ENCODE measurements around the gene SYT8.

The SYT8 gene

DNA sequence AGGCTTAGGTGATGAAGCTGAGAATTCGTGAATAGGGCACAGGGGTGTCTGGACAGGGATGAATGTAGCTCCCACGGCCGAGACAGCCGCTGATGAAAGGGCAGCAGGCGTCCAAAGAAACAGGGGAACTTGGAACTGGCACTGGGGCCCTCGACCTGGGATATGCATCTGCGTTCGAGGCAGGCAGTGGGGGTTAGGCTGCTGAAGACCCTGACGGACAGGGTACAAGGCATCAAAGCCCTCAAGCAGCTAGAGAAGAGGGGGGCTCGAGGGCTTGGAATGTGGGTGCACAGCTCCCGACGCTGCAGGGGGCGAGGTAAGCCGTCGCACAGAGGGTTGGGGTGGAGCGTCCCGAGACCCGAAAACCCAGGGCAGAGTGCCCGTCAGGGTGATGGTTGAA, 6.9 kb upstream of the SYT8 start:
- no peak overlapping the region for H3K27ac ChIP-seq (ENCODE audit: extremely low read depth, low read depth, low read length)
- H3K9me3 ChIP-seq (ENCODE audit: control insufficient read depth, insufficient read depth, low read depth, low read length): no peaks in the 10 kb centered on the region
- ChIA-PET POLR2A (no interaction called here), CTCF (interaction anchor here (0.7 to 8.2 kb wide), 7 partner anchors 54 to 324 kb away, joined by 3 to 261 read pairs (median 3); no protein-coding TSS in a partner anchor)
- no peaks in the 10 kb centered on the region for H3K4me1 ChIP-seq (ENCODE audit: control insufficient read depth, insufficient read depth, low read length)
- no peaks in the 10 kb centered on the region for H3K36me3 ChIP-seq (ENCODE audit: control insufficient read depth in 2 of 2, insufficient read depth in 1 of 2, low read length in 2 of 2)
- no peak overlapping the region for H3K4me3 ChIP-seq (ENCODE audit: low read depth, low read length)
- TF ChIP-seq ZNF10 (tag by site-specific recombination; IDR thresholded peaks at IDR 0.05) (no peak), ZNF473 (tag by site-specific recombination; IDR thresholded peaks at IDR 0.05) (no peak), MYNN (tag by site-specific recombination; IDR thresholded peaks at IDR 0.05; ENCODE audit: borderline replicate concordance) (no peak), ZNF248 (tag by site-specific recombination; IDR thresholded peaks at IDR 0.05) (no peak), ZNF621 (tag by site-specific recombination; IDR thresholded peaks at IDR 0.05) (no peak), GFI1B (tag by site-specific recombination; IDR thresholded peaks at IDR 0.05) (no peak), ZNF2 (tag by site-specific recombination; IDR thresholded peaks at IDR 0.05) (no peak), ZNF544 (tag by site-specific recombination; IDR thresholded peaks at IDR 0.05) (no peak), ZNF341 (tag by site-specific recombination; IDR thresholded peaks at IDR 0.05; ENCODE audit: low read depth) (no peak), ZNF433 (tag by site-specific recombination; IDR thresholded peaks at IDR 0.05; ENCODE audit: low read depth) (no peak)
- TF ChIP-seq, protein P1, sequence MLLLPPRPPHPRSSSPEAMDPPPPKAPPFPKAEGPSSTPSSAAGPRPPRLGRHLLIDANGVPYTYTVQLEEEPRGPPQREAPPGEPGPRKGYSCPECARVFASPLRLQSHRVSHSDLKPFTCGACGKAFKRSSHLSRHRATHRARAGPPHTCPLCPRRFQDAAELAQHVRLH (tag by site-specific recombination; IDR thresholded peaks at IDR 0.05): no peak
- TF ChIP-seq, protein P2, sequence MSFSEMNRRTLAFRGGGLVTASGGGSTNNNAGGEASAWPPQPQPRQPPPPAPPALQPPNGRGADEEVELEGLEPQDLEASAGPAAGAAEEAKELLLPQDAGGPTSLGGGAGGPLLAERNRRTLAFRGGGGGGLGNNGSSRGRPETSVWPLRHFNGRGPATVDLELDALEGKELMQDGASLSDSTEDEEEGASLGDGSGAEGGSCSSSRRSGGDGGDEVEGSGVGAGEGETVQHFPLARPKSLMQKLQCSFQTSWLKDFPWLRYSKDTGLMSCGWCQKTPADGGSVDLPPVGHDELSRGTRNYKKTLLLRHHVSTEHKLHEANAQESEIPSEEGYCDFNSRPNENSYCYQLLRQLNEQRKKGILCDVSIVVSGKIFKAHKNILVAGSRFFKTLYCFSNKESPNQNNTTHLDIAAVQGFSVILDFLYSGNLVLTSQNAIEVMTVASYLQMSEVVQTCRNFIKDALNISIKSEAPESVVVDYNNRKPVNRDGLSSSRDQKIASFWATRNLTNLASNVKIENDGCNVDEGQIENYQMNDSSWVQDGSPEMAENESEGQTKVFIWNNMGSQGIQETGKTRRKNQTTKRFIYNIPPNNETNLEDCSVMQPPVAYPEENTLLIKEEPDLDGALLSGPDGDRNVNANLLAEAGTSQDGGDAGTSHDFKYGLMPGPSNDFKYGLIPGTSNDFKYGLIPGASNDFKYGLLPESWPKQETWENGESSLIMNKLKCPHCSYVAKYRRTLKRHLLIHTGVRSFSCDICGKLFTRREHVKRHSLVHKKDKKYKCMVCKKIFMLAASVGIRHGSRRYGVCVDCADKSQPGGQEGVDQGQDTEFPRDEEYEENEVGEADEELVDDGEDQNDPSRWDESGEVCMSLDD (tag by site-specific recombination; IDR thresholded peaks at IDR 0.05): no peak
- TF ChIP-seq, protein P3, sequence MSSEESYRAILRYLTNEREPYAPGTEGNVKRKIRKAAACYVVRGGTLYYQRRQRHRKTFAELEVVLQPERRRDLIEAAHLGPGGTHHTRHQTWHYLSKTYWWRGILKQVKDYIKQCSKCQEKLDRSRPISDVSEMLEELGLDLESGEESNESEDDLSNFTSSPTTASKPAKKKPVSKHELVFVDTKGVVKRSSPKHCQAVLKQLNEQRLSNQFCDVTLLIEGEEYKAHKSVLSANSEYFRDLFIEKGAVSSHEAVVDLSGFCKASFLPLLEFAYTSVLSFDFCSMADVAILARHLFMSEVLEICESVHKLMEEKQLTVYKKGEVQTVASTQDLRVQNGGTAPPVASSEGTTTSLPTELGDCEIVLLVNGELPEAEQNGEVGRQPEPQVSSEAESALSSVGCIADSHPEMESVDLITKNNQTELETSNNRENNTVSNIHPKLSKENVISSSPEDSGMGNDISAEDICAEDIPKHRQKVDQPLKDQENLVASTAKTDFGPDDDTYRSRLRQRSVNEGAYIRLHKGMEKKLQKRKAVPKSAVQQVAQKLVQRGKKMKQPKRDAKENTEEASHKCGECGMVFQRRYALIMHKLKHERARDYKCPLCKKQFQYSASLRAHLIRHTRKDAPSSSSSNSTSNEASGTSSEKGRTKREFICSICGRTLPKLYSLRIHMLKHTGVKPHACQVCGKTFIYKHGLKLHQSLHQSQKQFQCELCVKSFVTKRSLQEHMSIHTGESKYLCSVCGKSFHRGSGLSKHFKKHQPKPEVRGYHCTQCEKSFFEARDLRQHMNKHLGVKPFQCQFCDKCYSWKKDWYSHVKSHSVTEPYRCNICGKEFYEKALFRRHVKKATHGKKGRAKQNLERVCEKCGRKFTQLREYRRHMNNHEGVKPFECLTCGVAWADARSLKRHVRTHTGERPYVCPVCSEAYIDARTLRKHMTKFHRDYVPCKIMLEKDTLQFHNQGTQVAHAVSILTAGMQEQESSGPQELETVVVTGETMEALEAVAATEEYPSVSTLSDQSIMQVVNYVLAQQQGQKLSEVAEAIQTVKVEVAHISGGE (tag by site-specific recombination; conservative IDR thresholded peaks at IDR 0.05; ENCODE audit: low read depth): no peak
- TF ChIP-seq, protein P4, sequence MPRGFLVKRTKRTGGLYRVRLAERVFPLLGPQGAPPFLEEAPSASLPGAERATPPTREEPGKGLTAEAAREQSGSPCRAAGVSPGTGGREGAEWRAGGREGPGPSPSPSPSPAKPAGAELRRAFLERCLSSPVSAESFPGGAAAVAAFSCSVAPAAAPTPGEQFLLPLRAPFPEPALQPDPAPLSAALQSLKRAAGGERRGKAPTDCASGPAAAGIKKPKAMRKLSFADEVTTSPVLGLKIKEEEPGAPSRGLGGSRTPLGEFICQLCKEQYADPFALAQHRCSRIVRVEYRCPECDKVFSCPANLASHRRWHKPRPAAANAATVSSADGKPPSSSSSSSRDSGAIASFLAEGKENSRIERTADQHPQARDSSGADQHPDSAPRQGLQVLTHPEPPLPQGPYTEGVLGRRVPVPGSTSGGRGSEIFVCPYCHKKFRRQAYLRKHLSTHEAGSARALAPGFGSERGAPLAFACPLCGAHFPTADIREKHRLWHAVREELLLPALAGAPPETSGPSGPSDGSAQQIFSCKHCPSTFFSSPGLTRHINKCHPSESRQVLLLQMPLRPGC (tag by site-specific recombination; IDR thresholded peaks at IDR 0.05): no peak

DNA sequence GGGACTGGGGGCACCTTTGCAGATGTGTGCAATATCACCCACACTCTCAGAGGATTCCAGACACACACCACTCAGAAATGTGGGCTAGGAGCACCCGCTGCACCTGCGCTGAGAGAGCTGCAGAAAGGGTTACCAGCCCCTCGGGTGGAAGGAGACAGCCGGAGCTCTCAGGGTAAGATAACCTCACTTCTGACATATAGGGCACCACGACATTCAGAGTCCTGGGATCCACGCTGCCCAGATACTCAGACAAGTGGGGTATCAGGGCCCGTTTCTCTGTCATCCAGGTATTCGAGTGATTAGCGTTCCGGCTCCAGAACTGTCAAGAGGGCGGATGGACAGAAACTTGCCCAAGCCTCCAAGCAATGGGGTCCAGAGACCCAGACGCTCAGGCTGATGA, 6.2 kb upstream of the SYT8 start:
- TF ChIP-seq SP7 (tag by site-specific recombination; IDR thresholded peaks at IDR 0.05) (no peak), ZNF16 (tag by site-specific recombination; IDR thresholded peaks at IDR 0.05; ENCODE audit: low read depth) (no peak), ZNF302 (tag by site-specific recombination; IDR thresholded peaks at IDR 0.05; ENCODE audit: low read depth) (no peak), ZNF747 (tag by site-specific recombination; IDR thresholded peaks at IDR 0.05) (no peak), ZIC2 (tag by site-specific recombination; IDR thresholded peaks at IDR 0.05) (no peak), ZNF112 (tag by site-specific recombination; IDR thresholded peaks at IDR 0.05) (no peak)
- TF ChIP-seq, protein P5, sequence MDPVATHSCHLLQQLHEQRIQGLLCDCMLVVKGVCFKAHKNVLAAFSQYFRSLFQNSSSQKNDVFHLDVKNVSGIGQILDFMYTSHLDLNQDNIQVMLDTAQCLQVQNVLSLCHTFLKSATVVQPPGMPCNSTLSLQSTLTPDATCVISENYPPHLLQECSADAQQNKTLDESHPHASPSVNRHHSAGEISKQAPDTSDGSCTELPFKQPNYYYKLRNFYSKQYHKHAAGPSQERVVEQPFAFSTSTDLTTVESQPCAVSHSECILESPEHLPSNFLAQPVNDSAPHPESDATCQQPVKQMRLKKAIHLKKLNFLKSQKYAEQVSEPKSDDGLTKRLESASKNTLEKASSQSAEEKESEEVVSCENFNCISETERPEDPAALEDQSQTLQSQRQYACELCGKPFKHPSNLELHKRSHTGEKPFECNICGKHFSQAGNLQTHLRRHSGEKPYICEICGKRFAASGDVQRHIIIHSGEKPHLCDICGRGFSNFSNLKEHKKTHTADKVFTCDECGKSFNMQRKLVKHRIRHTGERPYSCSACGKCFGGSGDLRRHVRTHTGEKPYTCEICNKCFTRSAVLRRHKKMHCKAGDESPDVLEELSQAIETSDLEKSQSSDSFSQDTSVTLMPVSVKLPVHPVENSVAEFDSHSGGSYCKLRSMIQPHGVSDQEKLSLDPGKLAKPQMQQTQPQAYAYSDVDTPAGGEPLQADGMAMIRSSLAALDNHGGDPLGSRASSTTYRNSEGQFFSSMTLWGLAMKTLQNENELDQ (tag by site-specific recombination; IDR thresholded peaks at IDR 0.05; ENCODE audit: low read depth): no peak
- Histone ChIP-seq H3K36me3 (ENCODE audit: control insufficient read depth in 2 of 2, insufficient read depth in 1 of 2, low read length in 2 of 2) (no peaks in the 10 kb centered on the region), H3K4me3 (ENCODE audit: low read depth, low read length) (no peak overlapping the region), H3K9me3 (ENCODE audit: control insufficient read depth, insufficient read depth, low read depth, low read length) (no peaks in the 10 kb centered on the region), H3K4me1 (ENCODE audit: control insufficient read depth, insufficient read depth, low read length) (no peaks in the 10 kb centered on the region), H3K27ac (ENCODE audit: extremely low read depth, low read depth, low read length) (no peak overlapping the region)
- POLR2A ChIA-PET: no interaction called here
- CTCF ChIA-PET: interaction anchor here (1.2 to 8.2 kb wide), 4 partner anchors 136 to 176 kb away, joined by 3 to 261 read pairs (median 10); no protein-coding TSS in a partner anchor

All from HEK293 (cell line).